ENCODE results near the gene VPS37B.
"Not testable (repeated sequence)": the region's sequence is repeated elsewhere in the genome, so short reads cannot be mapped to it uniquely, and the experiment has no call there.

The VPS37B gene

GRCh38 chr12:122884860-122885259 is 11.1 kb downstream of the VPS37B start:
- no peak for DNase-seq

GRCh38 chr12:122884091-122884826 is 11.7 kb downstream of the VPS37B start:
- no peak for DNase-seq

GRCh38 chr12:122882908-122883558 is 12.9 kb downstream of the VPS37B start:
- no peak for DNase-seq

- peak in 48 of 58 donors; percentile 19 to 81 (median 59) for DNase-seq
Observed at GRCh38 chr12:122880668-122881067, 15.3 kb downstream of the VPS37B start.

- DNase-seq, result no peak
Observed at GRCh38 chr12:122880155-122880667, 15.7 kb downstream of the VPS37B start.

GRCh38 chr12:122878780-122879612 is 16.9 kb downstream of the VPS37B start:
- DNase-seq, result no peak

GRCh38 chr12:122876731-122877130 is 19.2 kb downstream of the VPS37B start:
- no peak for DNase-seq

GRCh38 chr12:122876281-122876680 is 19.6 kb downstream of the VPS37B start:
- not testable (repeated sequence) for DNase-seq

- DNase-seq, result peak in 7 of 58 donors; percentile 27 to 52 (median 45)
Observed at GRCh38 chr12:122875590-122876220, 20.2 kb downstream of the VPS37B start.

- DNase-seq, result no peak
Observed at GRCh38 chr12:122874081-122874480, 21.8 kb downstream of the VPS37B start.

GRCh38 chr12:122873540-122873939 is 22.4 kb downstream of the VPS37B start:
- no peak for DNase-seq

- DNase-seq, result peak in 1 of 58 donors; percentile 26
Observed at GRCh38 chr12:122872815-122873361, 23.0 kb downstream of the VPS37B start.

- DNase-seq, result peak in 18 of 58 donors; percentile 27 to 81 (median 56)
Observed at GRCh38 chr12:122871851-122872780, 23.8 kb downstream of the VPS37B start.

GRCh38 chr12:122870867-122871664 is 24.9 kb downstream of the VPS37B start:
- peak in 26 of 58 donors; percentile 27 to 69 (median 44) for DNase-seq

GRCh38 chr12:122870163-122870842 is 25.6 kb downstream of the VPS37B start:
- DNase-seq, result no peak

- no peak for DNase-seq
Observed at GRCh38 chr12:122869207-122869973, 26.5 kb downstream of the VPS37B start.

- DNase-seq, result no peak
Observed at GRCh38 chr12:122868471-122869177, 27.3 kb downstream of the VPS37B start.
